Hematopoietic multipotent progenitor cell treated with erythropoietin and hydrocortisone succinate and interleukin-3 and kit ligand, for 17 days (in vitro differentiated cells): ENCODE results near the gene NIPBL.
"Not testable (repeated sequence)": the region's sequence is repeated elsewhere in the genome, so short reads cannot be mapped to it uniquely, and the experiment has no call there.

ENCODE experiments used
- DNase-seq: peaks from one replicate; pipeline ENCODE4 v3.0.0-alpha.2; 2015; ENCODE audit warnings: low spot score

Gene NIPBL

DNA sequence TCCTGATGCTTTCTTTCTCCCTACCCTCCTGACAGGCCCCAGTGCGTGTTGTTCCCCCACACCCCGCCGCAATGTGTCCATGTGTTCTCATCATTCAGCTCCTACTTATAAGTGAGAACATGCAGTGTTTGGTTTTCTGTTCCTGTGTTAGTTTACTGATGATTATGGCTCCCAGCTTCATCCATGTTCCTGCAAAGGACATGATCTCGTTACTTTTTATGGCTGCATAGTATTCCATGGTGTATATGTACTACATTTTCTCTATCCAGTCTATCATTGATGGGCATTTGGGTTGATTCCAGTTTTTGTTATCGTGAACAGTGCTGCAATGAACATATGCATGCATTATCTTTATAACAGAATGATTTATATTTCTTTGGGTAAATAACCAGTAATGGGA lies 222.7 kb downstream of the NIPBL start:
- not testable (repeated sequence) for DNase-seq

DNA sequence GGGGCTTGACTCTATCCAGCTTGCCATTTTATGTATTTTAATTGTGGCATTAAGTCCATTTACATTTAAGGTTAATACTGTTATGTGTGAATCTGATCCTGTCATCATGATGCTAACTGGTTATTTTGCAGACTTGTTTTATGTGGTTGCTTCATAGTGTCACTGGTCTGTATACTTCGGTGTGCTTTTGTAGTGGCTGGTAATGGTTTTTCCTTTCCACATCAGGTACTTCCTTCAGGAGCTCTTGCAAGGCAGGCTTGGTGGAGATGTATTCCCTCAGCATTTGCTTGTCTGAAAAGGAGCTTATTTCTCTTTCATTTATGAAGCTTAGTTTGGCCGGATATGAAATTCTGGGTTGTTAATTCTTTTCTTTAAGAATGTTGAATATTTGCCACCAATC lies 226.7 kb downstream of the NIPBL start:
- DNase-seq = no peak

DNA sequence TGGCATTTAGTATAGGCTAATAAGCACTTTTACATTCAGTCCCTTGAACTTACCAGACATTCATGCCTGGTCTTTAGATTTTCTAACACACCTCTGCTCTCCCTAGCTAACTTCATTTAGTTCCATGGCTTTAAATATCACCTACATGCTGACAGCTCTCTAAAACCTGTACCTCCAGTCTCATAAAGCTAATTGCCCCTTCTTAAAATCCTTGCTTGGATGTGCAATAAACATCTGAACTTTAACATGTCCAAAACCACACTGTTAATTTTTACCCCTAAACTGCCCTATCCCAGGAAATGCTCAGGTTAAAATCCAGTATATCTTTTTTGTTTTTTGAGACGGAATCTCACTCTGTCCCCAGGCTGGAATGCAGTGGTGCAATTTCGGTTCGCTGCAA lies 232.8 kb downstream of the NIPBL start:
- DNase-seq = no peak

DNA sequence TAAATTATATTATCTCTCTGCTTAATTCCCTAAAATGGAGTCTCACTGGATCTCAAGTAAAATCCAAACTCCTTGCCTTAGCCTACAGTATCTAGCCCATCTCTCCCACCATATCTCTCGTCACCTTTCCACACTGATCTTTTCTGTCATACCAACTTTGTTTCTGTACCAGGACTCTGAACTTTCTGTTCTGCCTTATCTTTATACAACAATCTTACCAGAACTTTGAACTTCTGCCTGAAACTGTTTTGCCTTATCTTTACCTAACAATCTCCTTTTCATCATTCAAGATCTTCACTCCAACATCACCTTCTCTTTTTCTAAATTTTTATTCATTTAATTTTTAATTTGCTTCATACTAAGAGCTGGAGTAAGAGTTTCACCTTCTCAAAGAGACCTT lies 233.6 kb downstream of the NIPBL start:
- no peak for DNase-seq

DNA sequence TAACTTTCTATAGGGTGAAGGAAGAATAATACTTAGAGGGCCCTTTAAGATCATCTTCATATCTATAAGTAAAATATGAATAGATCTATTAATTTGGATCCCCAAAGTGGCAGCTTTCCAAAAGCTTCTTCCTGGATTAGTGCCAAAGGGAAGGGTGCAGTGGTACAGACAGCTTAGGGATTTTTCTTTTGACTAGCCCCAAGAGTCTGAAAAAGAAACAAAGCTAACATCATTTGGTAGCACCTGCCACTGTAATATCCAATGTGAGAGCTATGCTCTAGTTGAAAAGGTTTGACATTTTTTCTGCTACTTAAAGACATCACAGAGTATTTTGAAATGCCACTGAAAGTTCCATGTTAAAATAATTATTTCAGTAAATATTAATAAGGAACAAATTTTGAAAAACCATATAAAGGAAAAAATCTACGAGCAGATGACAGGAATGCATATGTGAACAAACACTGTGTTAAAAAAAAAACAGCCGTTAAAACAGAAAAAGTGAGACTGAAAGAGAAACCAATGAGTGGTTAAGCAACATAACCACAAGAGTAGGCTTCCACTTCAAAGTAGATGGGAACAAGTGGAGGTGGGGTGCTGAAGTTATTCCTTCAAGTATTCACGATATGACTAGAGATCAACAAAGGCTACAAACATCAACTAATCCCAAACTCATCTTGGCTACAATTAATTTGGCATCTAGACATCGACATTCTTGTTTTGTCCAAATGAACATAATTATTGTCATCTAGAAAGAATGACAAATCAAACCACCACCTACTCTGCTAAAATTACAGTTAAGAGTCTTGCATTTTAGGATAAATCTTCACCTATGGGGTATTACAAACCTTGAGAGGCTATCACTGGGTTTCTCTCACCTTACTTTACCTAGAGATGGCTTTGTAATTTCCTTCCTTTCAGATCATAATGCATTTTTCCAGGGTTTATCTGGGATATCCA lies 235.1 kb downstream of the NIPBL start:
- DNase-seq = no peak

DNA sequence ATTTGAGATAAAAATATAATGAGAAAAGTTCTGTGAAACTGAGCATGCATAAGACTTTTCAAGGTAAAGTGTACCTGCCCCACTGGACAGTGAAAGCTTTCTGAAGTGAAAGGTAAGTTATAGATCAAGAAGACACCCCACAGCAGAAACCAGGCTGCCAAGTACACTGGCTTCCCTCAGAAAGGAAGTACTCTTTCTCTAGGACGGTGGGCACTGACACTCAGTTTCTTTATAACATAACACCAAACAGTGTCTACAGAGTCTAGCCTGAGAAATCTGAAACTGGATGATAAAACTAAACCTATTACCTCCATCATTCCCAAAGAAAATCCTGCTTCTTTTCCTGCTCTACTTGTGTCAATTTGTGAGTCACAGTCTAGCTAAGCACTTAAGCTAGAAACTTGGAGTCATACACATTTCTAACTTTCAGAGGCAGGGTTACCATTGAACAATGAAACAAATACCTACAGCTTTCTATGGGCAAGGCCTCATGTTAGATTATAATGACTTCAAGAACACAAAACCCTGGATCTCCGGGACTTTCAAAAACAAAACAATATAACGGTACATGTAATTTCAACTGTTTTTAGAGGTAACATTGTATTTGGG lies 235.9 kb downstream of the NIPBL start:
- DNase-seq = no peak
